GM19397 (cell line): ENCODE data around the gene MME.
"Not testable (repeated sequence)": the region's sequence is repeated elsewhere in the genome, so short reads cannot be mapped to it uniquely, and the experiment has no call there.

Experiments
- ATAC-seq: cut with Tn5 transposase; IDR thresholded peaks from one replicate; pipeline ENCODE4 v1.9.1; 2021; ENCODE audit warnings: mild to moderate bottlenecking, moderate library complexity; ENCODE audit not compliant: unreplicated experiment

Gene MME

GRCh38 chr3:155083313-155083905 lies 3.3 kb downstream of the MME start:
- ATAC-seq, result no peak

GRCh38 chr3:155084567-155084966 lies 4.4 kb downstream of the MME start:
- ATAC-seq, result no peak

GRCh38 chr3:155086051-155086450 lies 5.9 kb downstream of the MME start:
- no peak for ATAC-seq

GRCh38 chr3:155088706-155089345 lies 8.7 kb downstream of the MME start:
- ATAC-seq, result no peak

- no peak for ATAC-seq
These were observed 9.4 kb downstream of the MME start for GRCh38 chr3:155089495-155089894.

GRCh38 chr3:155093261-155093660 lies 13.1 kb downstream of the MME start:
- no peak for ATAC-seq

- ATAC-seq, result no peak
These were observed 16.3 kb downstream of the MME start for GRCh38 chr3:155096303-155097008.

- ATAC-seq, result no peak
These were observed 16.9 kb downstream of the MME start for GRCh38 chr3:155097009-155097349.

- ATAC-seq, result no peak
These were observed 21.3 kb downstream of the MME start for GRCh38 chr3:155101398-155101797.

- ATAC-seq, result no peak
These were observed 22.2 kb downstream of the MME start for GRCh38 chr3:155102329-155102728.

- no peak for ATAC-seq
These were observed 23.6 kb downstream of the MME start for GRCh38 chr3:155103686-155104085.

- ATAC-seq, result no peak
These were observed 26.0 kb downstream of the MME start for GRCh38 chr3:155106119-155106518.

- ATAC-seq, result no peak
These were observed 29.9 kb downstream of the MME start for GRCh38 chr3:155110022-155110421.

- ATAC-seq, result no peak
These were observed 31.1 kb downstream of the MME start for GRCh38 chr3:155110996-155111901.

- no peak for ATAC-seq
These were observed 31.9 kb downstream of the MME start for GRCh38 chr3:155111971-155112370.

- ATAC-seq, result no peak
These were observed 32.7 kb downstream of the MME start for GRCh38 chr3:155112661-155113389.

GRCh38 chr3:155124745-155125144 lies 44.6 kb downstream of the MME start:
- not testable (repeated sequence) for ATAC-seq

GRCh38 chr3:155129396-155129795 lies 49.3 kb downstream of the MME start:
- no peak for ATAC-seq

GRCh38 chr3:155130001-155130400 lies 49.9 kb downstream of the MME start:
- no peak for ATAC-seq

- ATAC-seq, result no peak
These were observed 51.0 kb downstream of the MME start for GRCh38 chr3:155131104-155131503.

GRCh38 chr3:155134311-155134710 lies 54.2 kb downstream of the MME start:
- not testable (repeated sequence) for ATAC-seq
